H1 (cell line): ENCODE measurements around the gene CHD1L. TPM values are rescaled to one million over a fixed set of nuclear protein-coding genes. Genes with fewer than 3 reads are reported as not detected.

Source experiments
- CTCF ChIA-PET: fragments of 300-600 bp; sonication (Branson Sonifier 250); formaldehyde crosslinking; loops from one replicate; lab custom pipeline; 2021; ENCODE audit not compliant: partially characterized antibody; lab: Charles Lee
- POLR2A ChIA-PET: fragments of 300-600 bp; sonication (Branson Sonifier 250); formaldehyde crosslinking; loops from one replicate; lab custom pipeline; 2021; ENCODE audit warnings: inconsistent platforms; ENCODE audit not compliant: partially characterized antibody; lab: Charles Lee
- DNase-seq, 2 experiments: peaks; one replicate each; pipeline versions ENCODE4 v3.0.0 to v3.0.0-alpha.2; 2010 to 2022; ENCODE audit warnings: low spot score in 2 of 2, low read depth in 1 of 2, mixed read lengths in 1 of 2
- FAIRE-seq: peaks from 2 replicates; lab custom pipeline; 2011; peaks lifted over from hg19 to GRCh38; lab: Jason Lieb, UNC
- H2AFZ ChIP-seq: 2 replicates; pipeline ENCODE4 v1.8.1; 2012; ENCODE audit warnings: low read length, inconsistent platforms
- H2AK5ac ChIP-seq: 2 replicates; pipeline ENCODE4 v1.6.1; 2013; ENCODE audit warnings: low read depth, low read length
- H2BK120ac ChIP-seq: replicated peaks from 2 replicates; pipeline ENCODE3; 2013; ENCODE audit warnings: low read depth, low read length, inconsistent platforms
- H2BK12ac ChIP-seq: 2 replicates; pipeline ENCODE4 v1.6.1; 2013; ENCODE audit warnings: low read depth, low read length
- H2BK15ac ChIP-seq: 2 replicates; pipeline ENCODE4 v1.6.1; 2013; ENCODE audit warnings: low read length
- H2BK20ac ChIP-seq: 2 replicates; pipeline ENCODE4 v1.6.1; 2013; ENCODE audit warnings: low read length
- H2BK5ac ChIP-seq: 2 replicates; pipeline ENCODE4 v1.6.1; 2013; ENCODE audit warnings: low read depth, low read length
- H3K14ac ChIP-seq: 2 replicates; pipeline ENCODE4 v1.6.1; 2013; ENCODE audit warnings: inconsistent platforms; ENCODE audit not compliant: insufficient read length
- H3K18ac ChIP-seq: 2 replicates; pipeline ENCODE4 v1.6.1; 2013; ENCODE audit warnings: low read length; ENCODE audit errors: extremely low read depth
- H3K23ac ChIP-seq: 2 replicates; pipeline ENCODE4 v1.6.1; 2013; ENCODE audit warnings: inconsistent platforms; ENCODE audit not compliant: insufficient read length
- H3K23me2 ChIP-seq: 2 replicates; pipeline ENCODE4 v1.6.1; 2013; ENCODE audit warnings: low read depth, low read length
- H3K27ac ChIP-seq: 2 replicates; pipeline ENCODE4 v1.6.1; 2011; ENCODE audit warnings: low read depth, low read length, inconsistent platforms
- H3K27me3 ChIP-seq, 4 experiments: replicated peaks in 1 of 4; 1 replicate in 1 of 4; 2 replicates in 3 of 4; pipeline versions ENCODE4 v1.6.1 to v1.8.1; 2011 to 2013; ENCODE audit warnings: low read length in 3 of 4, mild to moderate bottlenecking in 3 of 4, inconsistent platforms in 2 of 4, mixed read lengths in 2 of 4, moderate library complexity in 1 of 4; ENCODE audit not compliant: control insufficient read depth in 3 of 4, insufficient read depth in 3 of 4; ENCODE audit errors: extremely low read depth in 1 of 4
- H3K36me3 ChIP-seq, 4 experiments: 2 replicates each; pipeline versions ENCODE4 v1.6.1 to v1.8.1; 2011 to 2013; ENCODE audit warnings: mild to moderate bottlenecking in 4 of 4, low read length in 3 of 4, moderate library complexity in 2 of 4, control low read depth in 1 of 4, inconsistent platforms in 1 of 4; ENCODE audit not compliant: insufficient read depth in 4 of 4, control insufficient read depth in 2 of 4
- H3K4ac ChIP-seq: replicated peaks from 2 replicates; pipeline ENCODE3; 2013; ENCODE audit warnings: low read length, low read depth, mixed read lengths, inconsistent platforms; ENCODE audit not compliant: insufficient read length
- H3K4me1 ChIP-seq, 4 experiments: replicated peaks in 1 of 4; 1 replicate in 1 of 4; 2 replicates in 3 of 4; pipeline versions ENCODE4 v1.6.1 to v1.8.1; 2011 to 2013; ENCODE audit warnings: low read length in 3 of 4, inconsistent platforms in 2 of 4, mixed read lengths in 1 of 4; ENCODE audit not compliant: insufficient read depth in 4 of 4, control insufficient read depth in 3 of 4
- H3K4me2 ChIP-seq, 2 experiments: 2 replicates each; pipeline versions ENCODE4 v1.6.1 to v1.8.1; 2011 to 2013; ENCODE audit warnings: low read depth in 2 of 2, low read length in 2 of 2, control low read depth in 1 of 2, inconsistent platforms in 1 of 2, mild to moderate bottlenecking in 1 of 2; ENCODE audit not compliant: insufficient read depth in 1 of 2
- H3K4me3 ChIP-seq, 4 experiments: fragments of 200-600, 300-600 bp in 1 of 4; sonication (generic), shearing (Covaris generic), sonication (Bioruptor Twin) in 1 of 4; 2 replicates each; pipeline versions ENCODE4 v1.5.1 to v1.8.1; 2011 to 2016; ENCODE audit warnings: low read length in 4 of 4, low read depth in 3 of 4, control low read depth in 2 of 4, inconsistent platforms in 2 of 4, mild to moderate bottlenecking in 2 of 4, mixed read lengths in 1 of 4, moderate library complexity in 1 of 4; ENCODE audit not compliant: insufficient read depth in 2 of 4; ENCODE audit errors: extremely low read depth in 1 of 4
- H3K56ac ChIP-seq: replicated peaks from 2 replicates; pipeline ENCODE3; 2013; ENCODE audit warnings: low read depth, mild to moderate bottlenecking, mixed read lengths, low read length, inconsistent platforms; ENCODE audit not compliant: insufficient read length
- H3K79me1 ChIP-seq: 2 replicates; pipeline ENCODE4 v1.6.1; 2013; ENCODE audit warnings: low read depth, low read length, control low read depth
- H3K79me2 ChIP-seq, 2 experiments: 2 replicates each; pipeline versions ENCODE4 v1.6.1 to v1.8.1; 2012 to 2013; ENCODE audit warnings: low read length in 2 of 2, mild to moderate bottlenecking in 2 of 2, inconsistent platforms in 1 of 2; ENCODE audit not compliant: insufficient read depth in 2 of 2, control insufficient read depth in 1 of 2
- H3K9ac ChIP-seq, 4 experiments: replicated peaks in 1 of 4; 1 replicate in 1 of 4; 2 replicates in 3 of 4; pipeline versions ENCODE4 v1.6.1 to v1.8.1; 2011 to 2013; ENCODE audit warnings: low read depth in 3 of 4, low read length in 3 of 4, control low read depth in 2 of 4, mild to moderate bottlenecking in 2 of 4, moderate library complexity in 2 of 4, inconsistent platforms in 1 of 4; ENCODE audit errors: extremely low read depth in 1 of 4
- H3K9me3 ChIP-seq, 2 experiments: 2 replicates each; pipeline versions ENCODE4 v1.6.1 to v1.8.1; 2012 to 2013; ENCODE audit warnings: mild to moderate bottlenecking in 2 of 2, moderate library complexity in 2 of 2, control low read depth in 1 of 2, inconsistent platforms in 1 of 2, low read depth in 1 of 2, low read length in 1 of 2, mixed read lengths in 1 of 2; ENCODE audit not compliant: insufficient read depth in 2 of 2
- H4K20me1 ChIP-seq, 2 experiments: replicated peaks in 1 of 2; 2 replicates each; pipeline versions ENCODE3 to v1.8.1; 2011 to 2013; ENCODE audit warnings: inconsistent platforms in 2 of 2, low read length in 2 of 2, mild to moderate bottlenecking in 1 of 2; ENCODE audit not compliant: insufficient read depth in 2 of 2, control insufficient read depth in 1 of 2
- H4K5ac ChIP-seq: 2 replicates; pipeline ENCODE4 v1.6.1; 2013; ENCODE audit warnings: low read length, low read depth, mixed read lengths, inconsistent platforms; ENCODE audit not compliant: insufficient read length
- H4K8ac ChIP-seq: 2 replicates; pipeline ENCODE4 v1.8.0; 2013; ENCODE audit warnings: mild to moderate bottlenecking, moderate library complexity, low read length, inconsistent platforms; ENCODE audit not compliant: insufficient read depth; ENCODE audit errors: extremely low read depth
- H4K91ac ChIP-seq: replicated peaks from 2 replicates; pipeline ENCODE3; 2013; ENCODE audit warnings: low read length, mixed read lengths, inconsistent platforms; ENCODE audit not compliant: insufficient read length
- BACH1 ChIP-seq: IDR thresholded peaks from 2 replicates; pipeline ENCODE4 v1.6.1; 2012; ENCODE audit warnings: low read length, improper control_type of control experiment
- HDAC2 ChIP-seq, 2 experiments: fragments of 300-600 bp in 1 of 2; sonication (generic) in 1 of 2; IDR thresholded peaks; 2 replicates each; pipeline ENCODE4 v1.6.1; 2011 to 2012; ENCODE audit warnings: low read depth in 2 of 2, low read length in 2 of 2, mild to moderate bottlenecking in 2 of 2, moderate library complexity in 2 of 2, borderline replicate concordance in 1 of 2, inconsistent platforms in 1 of 2
- JUN ChIP-seq: IDR thresholded peaks from 2 replicates; pipeline ENCODE4 v1.6.1; 2011; ENCODE audit warnings: low read depth, mild to moderate bottlenecking, improper control_type of control experiment, low read length
- KDM5A ChIP-seq: fragments of 200-600 bp; IDR thresholded peaks from 2 replicates; pipeline ENCODE4 v1.7.1; 2012; ENCODE audit warnings: mild to moderate bottlenecking, low read length, inconsistent platforms, mixed read lengths
- RNF2 ChIP-seq: fragments of 200-900, 300-1000 bp; sonication (generic); IDR thresholded peaks from 2 replicates; pipeline ENCODE4 v1.7.1; 2016; ENCODE audit warnings: borderline replicate concordance, low read depth, mild to moderate bottlenecking, antibody characterized with exemption, low read length; ENCODE audit not compliant: poor library complexity, severe bottlenecking; ENCODE audit errors: missing control alignments
- RXRA ChIP-seq: IDR thresholded peaks from 2 replicates; pipeline ENCODE4 v1.6.1; 2011; ENCODE audit warnings: low read depth, mild to moderate bottlenecking, low read length, moderate library complexity; ENCODE audit not compliant: insufficient read depth
- ZNF274 ChIP-seq: IDR thresholded peaks from 2 replicates; pipeline ENCODE4 v1.7.0; 2012; ENCODE audit warnings: low read length, borderline replicate concordance; ENCODE audit errors: extremely low read depth
- WGBS, 2 experiments: shearing (Covaris generic) in 1 of 2; methylation state at CpG; one replicate each; pipeline versions ENCODE4 v1.1.6 to v1.1.7; 2013 to 2015; ENCODE audit warnings: low lambda C conversion rate in 2 of 2, mixed read lengths in 2 of 2, inconsistent platforms in 1 of 2, low coverage in 1 of 2, missing lambda C conversion rate in 1 of 2; ENCODE audit not compliant: insufficient replicate concordance in 2 of 2, insufficient coverage in 1 of 2, insufficient read length in 1 of 2; ENCODE audit errors: extremely low coverage in 1 of 2, missing lambda C conversion rate in 1 of 2; 5-methylcytosine and 5-hydroxymethylcytosine counted together
- polyA plus RNA-seq, 7 experiments: library from polyadenylated mRNA; depleted of rRNA in 3 of 7; stranded (reverse) in 5 of 7; unstranded in 2 of 7; fragments of >200 nt in 5 of 7; fragments of 200-250 nt in 2 of 7; gene quantifications; 1 replicate in 5 of 7; 2 replicates in 1 of 7; 4 replicates in 1 of 7; pipeline versions ENCODE4 v1.2.1 to v1.2.3, GENCODE V29; 2011 to 2013; ENCODE audit warnings: missing spikeins in 2 of 7, mixed read lengths in 2 of 7
- total RNA-seq: library from RNA; stranded (reverse); fragmentation: NEBNext Ultra II Directional; extraction: Animal tissue kit (Norgen Biotek cat#: 25700); gene quantifications from 2 replicates; pipeline ENCODE4 v1.2.1, GENCODE V29; 2021

Gene CHD1L
- total and polyA plus RNA-seq, 2 of the 8 experiments (the other 6 are each of a cell fraction or from before 2014, with no cell fraction given), result 20.2 to 51.2 TPM

GRCh38 chr1:147202576-147202975 is 39.9 kb upstream of the CHD1L start:
- Histone ChIP-seq H2AFZ (no peak overlapping the region), H3K23me2 (no peaks in the 10 kb centered on the region), H3K9me3 (no peaks in the 10 kb centered on the region), H2BK12ac (no peak overlapping the region), H3K4ac (no peak overlapping the region), H4K5ac (no peak overlapping the region), H2BK5ac (no peak overlapping the region), H4K20me1 (no peaks in the 10 kb centered on the region), H3K79me1 (no peaks in the 10 kb centered on the region), H3K36me3 (no peaks in the 10 kb centered on the region), H2BK20ac (no peak overlapping the region), H3K23ac (no peak overlapping the region), H3K27me3 (no peaks in the 10 kb centered on the region), H3K27ac (no peak overlapping the region), H2BK120ac (no peak overlapping the region), H3K4me1 (no peaks in the 10 kb centered on the region), H3K56ac (no peak overlapping the region), H2AK5ac (no peak overlapping the region), H3K18ac (no peak overlapping the region), H3K9ac (no peak overlapping the region), H3K79me2 (no peaks in the 10 kb centered on the region), H2BK15ac (no peak overlapping the region), H4K91ac (no peak overlapping the region), H4K8ac (no peak overlapping the region), H3K4me3 (no peak overlapping the region), H3K14ac (no peak overlapping the region), H3K4me2 (no peak overlapping the region)
- 81% methylated on average over 2 of the region's 2 CpGs; no CpG with 5 or more reads in 1 of the 2 experiments for WGBS, 2 experiments
- DNase-seq (no peak), FAIRE-seq (no peak)
- ChIA-PET POLR2A (interaction anchor here (2.1 kb wide), 1 partner anchor 29 kb away, joined by 6 read pairs; no protein-coding TSS in a partner anchor), CTCF (no interaction called here)
- TF ChIP-seq BACH1 (no peak), JUN (no peak), RXRA (no peak), ZNF274 (no peak), HDAC2 (IDR thresholded peaks at IDR 0.05; ENCODE audit: borderline replicate concordance in 1 of 2, low read depth in 2 of 2, low read length in 2 of 2) (no peak), RNF2 (no peak), KDM5A (no peak)
